ENCODE measurements around the gene PDE4B. TPM values are rescaled to one million over a fixed set of nuclear protein-coding genes. Genes with fewer than 3 reads are reported as not detected.

The PDE4B gene
- total RNA-seq, 1 experiment from 2014 or later = 5.5 TPM

DNA sequence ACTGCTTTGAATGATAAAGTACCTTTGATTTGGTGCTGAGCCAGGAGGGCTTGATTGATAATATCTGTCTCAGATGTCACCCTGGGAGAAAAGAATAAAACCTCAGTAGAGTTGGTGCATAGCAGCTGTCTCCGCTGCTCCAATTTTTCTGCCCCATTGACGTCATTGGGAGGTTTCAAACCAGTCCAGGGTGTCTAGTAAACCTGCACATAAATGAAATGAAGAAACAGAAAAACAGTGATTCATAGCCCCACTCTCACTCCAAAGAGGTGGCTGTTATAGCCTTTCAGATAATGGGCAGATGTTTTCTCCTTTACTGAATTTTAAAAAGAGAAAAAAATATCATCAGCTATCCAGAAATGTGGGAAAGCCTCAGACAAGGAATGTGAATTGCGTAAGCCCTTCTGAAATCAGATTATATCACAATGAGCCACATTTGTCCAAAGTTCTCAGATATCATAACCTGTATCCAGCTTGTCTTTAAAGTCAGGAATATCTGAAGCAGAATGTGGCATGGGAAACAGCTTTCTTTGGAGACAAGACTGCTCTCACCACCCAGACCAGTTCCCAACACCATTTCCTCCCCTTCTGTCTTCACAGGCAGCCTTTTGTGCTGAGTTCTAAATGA lies 390.0 kb downstream of the PDE4B start:
- Histone ChIP-seq H3K4me2 (ENCODE audit: low read depth, low read length, poor library complexity, severe bottlenecking) (no peak overlapping the region), H3K4me1 (ENCODE audit: low read length) (no peaks in the 10 kb centered on the region), H3K9me2 (replicated peaks; ENCODE audit: insufficient read depth, low read length) (no peaks in the 10 kb centered on the region), H3K79me2 (ENCODE audit: low read length) (no peaks in the 10 kb centered on the region), H2AFZ (ENCODE audit: low read length) (no peak overlapping the region), H3K9ac (ENCODE audit: low read length) (no peak overlapping the region), H3K36me3 (ENCODE audit: insufficient read depth, low read length) (no peaks in the 10 kb centered on the region), H3K9me3 (ENCODE audit: low read length) (no peaks in the 10 kb centered on the region), H3K27ac (ENCODE audit: low read length) (no peak overlapping the region), H3K4me3 (ENCODE audit: low read length) (no peak overlapping the region), H3K27me3 (ENCODE audit: low read length) (no peaks in the 10 kb centered on the region), H4K20me1 (ENCODE audit: insufficient read depth, low read depth, low read length) (no peaks in the 10 kb centered on the region)
- DNase-seq = no peak

- no peaks in the 10 kb centered on the region for H4K20me1 ChIP-seq (ENCODE audit: insufficient read depth, low read depth, low read length)
- no peaks in the 10 kb centered on the region for H3K4me1 ChIP-seq (ENCODE audit: low read length)
- H3K27me3 ChIP-seq (ENCODE audit: low read length) = no peaks in the 10 kb centered on the region
- H3K36me3 ChIP-seq (ENCODE audit: insufficient read depth, low read length) = no peaks in the 10 kb centered on the region
- no peak overlapping the region for H3K27ac ChIP-seq (ENCODE audit: low read length)
- H3K9me2 ChIP-seq (replicated peaks; ENCODE audit: insufficient read depth, low read length) = no peaks in the 10 kb centered on the region
- H3K79me2 ChIP-seq (ENCODE audit: low read length) = no peaks in the 10 kb centered on the region
- H3K9ac ChIP-seq (ENCODE audit: low read length) = no peak overlapping the region
- no peak overlapping the region for H2AFZ ChIP-seq (ENCODE audit: low read length)
- DNase-seq = no peak
- H3K4me3 ChIP-seq (ENCODE audit: low read length) = no peak overlapping the region
- no peaks in the 10 kb centered on the region for H3K9me3 ChIP-seq (ENCODE audit: low read length)
- no peak overlapping the region for H3K4me2 ChIP-seq (ENCODE audit: low read depth, low read length, poor library complexity, severe bottlenecking)
These were observed 390.7 kb downstream of the PDE4B start for GRCh38 chr1:66183400-66183799.

- Histone ChIP-seq H3K36me3 (ENCODE audit: insufficient read depth, low read length) (no peaks in the 10 kb centered on the region), H4K20me1 (ENCODE audit: insufficient read depth, low read depth, low read length) (no peaks in the 10 kb centered on the region), H3K4me2 (ENCODE audit: low read depth, low read length, poor library complexity, severe bottlenecking) (no peak overlapping the region), H3K79me2 (ENCODE audit: low read length) (no peaks in the 10 kb centered on the region), H3K9ac (ENCODE audit: low read length) (no peak overlapping the region), H3K9me2 (replicated peaks; ENCODE audit: insufficient read depth, low read length) (no peaks in the 10 kb centered on the region), H3K4me1 (ENCODE audit: low read length) (no peaks in the 10 kb centered on the region), H3K27ac (ENCODE audit: low read length) (no peak overlapping the region), H3K9me3 (ENCODE audit: low read length) (no peaks in the 10 kb centered on the region), H3K4me3 (ENCODE audit: low read length) (no peak overlapping the region), H2AFZ (ENCODE audit: low read length) (no peak overlapping the region), H3K27me3 (ENCODE audit: low read length) (no peaks in the 10 kb centered on the region)
- DNase-seq = no peak
These were observed 404.4 kb downstream of the PDE4B start for GRCh38 chr1:66197120-66197519.

DNA sequence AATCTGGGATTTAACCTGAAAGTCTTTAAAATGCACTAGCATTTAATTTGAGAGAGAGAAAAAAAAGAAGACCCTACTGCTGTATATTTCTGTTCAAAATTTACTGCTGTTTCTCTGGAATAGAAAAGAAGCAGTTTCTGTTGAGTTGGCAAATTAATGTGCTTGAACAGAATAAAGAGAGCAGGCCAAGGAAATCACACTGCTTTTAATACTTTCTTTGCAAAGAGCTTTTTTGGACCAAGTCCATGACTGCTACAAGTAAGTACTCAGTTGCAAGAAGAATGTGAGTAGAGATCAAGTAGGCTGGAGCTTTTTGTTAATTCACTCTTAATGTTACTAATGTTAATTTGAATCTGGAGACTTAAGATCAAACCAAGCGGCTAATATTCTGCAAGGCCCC lies 405.1 kb downstream of the PDE4B start:
- no peaks in the 10 kb centered on the region for H3K79me2 ChIP-seq (ENCODE audit: low read length)
- no peak overlapping the region for H3K4me2 ChIP-seq (ENCODE audit: low read depth, low read length, poor library complexity, severe bottlenecking)
- H3K27ac ChIP-seq (ENCODE audit: low read length) = no peak overlapping the region
- DNase-seq = no peak
- no peak overlapping the region for H3K4me3 ChIP-seq (ENCODE audit: low read length)
- no peaks in the 10 kb centered on the region for H3K27me3 ChIP-seq (ENCODE audit: low read length)
- H3K9me3 ChIP-seq (ENCODE audit: low read length) = no peaks in the 10 kb centered on the region
- H4K20me1 ChIP-seq (ENCODE audit: insufficient read depth, low read depth, low read length) = no peaks in the 10 kb centered on the region
- no peak overlapping the region for H3K9ac ChIP-seq (ENCODE audit: low read length)
- no peak overlapping the region for H2AFZ ChIP-seq (ENCODE audit: low read length)
- H3K9me2 ChIP-seq (replicated peaks; ENCODE audit: insufficient read depth, low read length) = no peaks in the 10 kb centered on the region
- no peaks in the 10 kb centered on the region for H3K36me3 ChIP-seq (ENCODE audit: insufficient read depth, low read length)
- H3K4me1 ChIP-seq (ENCODE audit: low read length) = no peaks in the 10 kb centered on the region

DNA sequence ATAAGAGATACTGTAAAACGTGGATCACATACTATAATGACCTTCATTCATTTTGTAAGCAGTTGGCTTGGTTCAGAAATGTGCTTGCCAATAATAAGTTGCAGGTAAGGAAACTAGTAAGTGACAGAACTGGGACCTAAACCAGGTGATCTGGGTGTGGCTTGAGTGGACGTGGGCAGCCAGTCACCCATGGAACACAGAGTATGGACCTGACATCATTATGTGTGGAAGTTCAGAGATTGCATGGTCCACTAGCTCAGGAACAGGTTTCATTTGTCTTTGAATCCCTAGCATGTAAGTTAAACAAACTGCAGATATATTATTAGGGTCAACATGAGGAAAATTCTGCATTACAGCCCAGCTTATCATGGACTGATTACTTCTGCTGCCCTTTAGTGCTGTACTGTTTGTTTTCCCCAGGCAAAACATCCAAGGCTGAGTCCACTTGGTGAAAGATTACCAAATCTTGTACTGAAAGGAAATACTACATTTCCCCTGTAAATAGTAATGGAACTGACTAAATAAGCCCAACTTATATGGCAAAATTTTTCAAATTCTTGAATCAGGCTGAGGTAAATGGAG lies 414.0 kb downstream of the PDE4B start:
- Histone ChIP-seq H2AFZ (ENCODE audit: low read length) (no peak overlapping the region), H3K9me2 (replicated peaks; ENCODE audit: insufficient read depth, low read length) (no peaks in the 10 kb centered on the region), H4K20me1 (ENCODE audit: insufficient read depth, low read depth, low read length) (no peaks in the 10 kb centered on the region), H3K4me2 (ENCODE audit: low read depth, low read length, poor library complexity, severe bottlenecking) (no peak overlapping the region), H3K9ac (ENCODE audit: low read length) (no peak overlapping the region), H3K27me3 (ENCODE audit: low read length) (no peaks in the 10 kb centered on the region), H3K36me3 (ENCODE audit: insufficient read depth, low read length) (no peaks in the 10 kb centered on the region), H3K79me2 (ENCODE audit: low read length) (no peaks in the 10 kb centered on the region), H3K4me3 (ENCODE audit: low read length) (no peak overlapping the region), H3K27ac (ENCODE audit: low read length) (no peak overlapping the region), H3K4me1 (ENCODE audit: low read length) (no peaks in the 10 kb centered on the region), H3K9me3 (ENCODE audit: low read length) (no peaks in the 10 kb centered on the region)
- DNase-seq = no peak

DNA sequence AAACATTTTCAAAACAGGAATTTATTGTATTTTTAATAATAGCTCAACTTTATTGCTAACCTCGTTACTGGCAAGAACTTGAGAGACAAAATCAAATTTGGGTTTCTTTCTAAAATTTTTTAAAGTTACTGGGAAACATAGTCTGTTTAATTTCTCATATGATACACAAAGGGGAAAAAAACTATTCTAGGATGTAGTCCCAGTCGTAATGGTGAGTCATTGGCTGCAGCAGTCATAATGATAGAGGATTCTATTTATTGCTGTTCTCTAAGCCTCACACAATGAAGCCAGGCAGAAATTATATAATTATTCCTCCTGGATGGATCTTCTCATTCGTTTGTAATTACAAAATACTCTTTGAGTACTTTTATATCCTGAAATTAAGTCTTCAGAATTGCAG lies 414.8 kb downstream of the PDE4B start:
- H3K4me3 ChIP-seq (ENCODE audit: low read length) = no peak overlapping the region
- no peaks in the 10 kb centered on the region for H3K4me1 ChIP-seq (ENCODE audit: low read length)
- H3K27ac ChIP-seq (ENCODE audit: low read length) = no peak overlapping the region
- H3K27me3 ChIP-seq (ENCODE audit: low read length) = no peaks in the 10 kb centered on the region
- H3K9me3 ChIP-seq (ENCODE audit: low read length) = no peaks in the 10 kb centered on the region
- H3K79me2 ChIP-seq (ENCODE audit: low read length) = no peaks in the 10 kb centered on the region
- no peak overlapping the region for H3K4me2 ChIP-seq (ENCODE audit: low read depth, low read length, poor library complexity, severe bottlenecking)
- no peaks in the 10 kb centered on the region for H3K36me3 ChIP-seq (ENCODE audit: insufficient read depth, low read length)
- H4K20me1 ChIP-seq (ENCODE audit: insufficient read depth, low read depth, low read length) = no peaks in the 10 kb centered on the region
- H3K9ac ChIP-seq (ENCODE audit: low read length) = no peak overlapping the region
- H2AFZ ChIP-seq (ENCODE audit: low read length) = no peak overlapping the region
- no peaks in the 10 kb centered on the region for H3K9me2 ChIP-seq (replicated peaks; ENCODE audit: insufficient read depth, low read length)
- DNase-seq = no peak

- Histone ChIP-seq H3K27me3 (ENCODE audit: low read length) (no peaks in the 10 kb centered on the region), H2AFZ (ENCODE audit: low read length) (no peak overlapping the region), H3K4me2 (ENCODE audit: low read depth, low read length, poor library complexity, severe bottlenecking) (no peak overlapping the region), H3K9me2 (replicated peaks; ENCODE audit: insufficient read depth, low read length) (no peaks in the 10 kb centered on the region), H3K79me2 (ENCODE audit: low read length) (no peaks in the 10 kb centered on the region), H3K9me3 (ENCODE audit: low read length) (no peaks in the 10 kb centered on the region), H4K20me1 (ENCODE audit: insufficient read depth, low read depth, low read length) (no peaks in the 10 kb centered on the region), H3K9ac (ENCODE audit: low read length) (no peak overlapping the region), H3K27ac (ENCODE audit: low read length) (no peak overlapping the region), H3K4me3 (ENCODE audit: low read length) (no peak overlapping the region), H3K36me3 (ENCODE audit: insufficient read depth, low read length) (no peaks in the 10 kb centered on the region), H3K4me1 (ENCODE audit: low read length) (no peaks in the 10 kb centered on the region)
- no peak for DNase-seq
These were observed 415.9 kb downstream of the PDE4B start for GRCh38 chr1:66208632-66209031.

DNA sequence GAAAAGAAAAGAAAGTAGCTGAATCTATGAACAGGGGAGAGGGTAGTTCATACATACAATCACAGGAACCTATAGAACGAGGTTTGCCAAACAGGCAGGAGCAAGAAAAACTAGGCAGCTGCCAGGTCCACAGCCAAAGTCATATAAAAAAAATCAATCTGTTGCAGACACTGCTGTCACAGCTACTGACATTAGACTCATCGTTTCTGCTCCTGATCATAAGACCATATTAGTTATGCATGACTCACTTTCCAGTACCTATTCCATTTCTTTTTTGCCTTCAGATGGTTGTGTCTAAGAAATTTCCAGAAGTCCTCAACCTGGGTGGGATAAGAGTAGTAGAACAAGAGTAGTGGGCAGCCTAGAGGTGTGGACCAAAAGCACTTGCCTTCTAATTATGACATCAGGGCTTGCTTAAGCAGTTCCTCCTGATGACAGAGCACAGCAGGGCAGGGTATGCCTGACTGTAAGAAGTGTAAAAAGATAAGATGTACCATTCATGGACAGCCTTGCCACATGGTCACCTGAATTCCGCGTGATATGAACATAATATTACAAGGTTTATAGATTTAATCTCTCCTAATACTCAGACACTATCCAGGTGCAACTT lies 418.0 kb downstream of the PDE4B start:
- Histone ChIP-seq H3K4me3 (ENCODE audit: low read length) (no peak overlapping the region), H4K20me1 (ENCODE audit: insufficient read depth, low read depth, low read length) (no peaks in the 10 kb centered on the region), H3K79me2 (ENCODE audit: low read length) (no peaks in the 10 kb centered on the region), H3K36me3 (ENCODE audit: insufficient read depth, low read length) (no peaks in the 10 kb centered on the region), H3K9me3 (ENCODE audit: low read length) (no peaks in the 10 kb centered on the region), H3K27ac (ENCODE audit: low read length) (no peak overlapping the region), H3K4me2 (ENCODE audit: low read depth, low read length, poor library complexity, severe bottlenecking) (no peak overlapping the region), H2AFZ (ENCODE audit: low read length) (no peak overlapping the region), H3K9ac (ENCODE audit: low read length) (no peak overlapping the region), H3K9me2 (replicated peaks; ENCODE audit: insufficient read depth, low read length) (no peaks in the 10 kb centered on the region), H3K4me1 (ENCODE audit: low read length) (no peaks in the 10 kb centered on the region), H3K27me3 (ENCODE audit: low read length) (no peaks in the 10 kb centered on the region)
- no peak for DNase-seq
